Neuronal stem cell (in vitro differentiated cells): Measurements from ENCODE around the gene GPN2.
A peak's percentile ranks its signal among the peaks of the same experiment; 100 is the strongest.

ENCODE experiments used
- DNase-seq: peaks from one replicate; pipeline ENCODE4 v3.0.0-alpha.2; 2013; ENCODE audit warnings: low spot score
- H2AFZ ChIP-seq: one replicate; pipeline ENCODE4 v1.6.1; 2013; ENCODE audit warnings: mild to moderate bottlenecking, low read length, inconsistent platforms
- H2AK5ac ChIP-seq: 2 replicates; pipeline ENCODE4 v1.6.1; 2013; ENCODE audit warnings: low read depth, mild to moderate bottlenecking, inconsistent platforms, low read length, moderate library complexity, mixed read lengths
- H2BK120ac ChIP-seq: 2 replicates; pipeline ENCODE4 v1.6.1; 2013; ENCODE audit warnings: low read depth, mild to moderate bottlenecking, inconsistent platforms, low read length, moderate library complexity, mixed read lengths
- H2BK12ac ChIP-seq: one replicate; pipeline ENCODE4 v1.6.1; 2013; ENCODE audit warnings: low read length, inconsistent platforms
- H2BK15ac ChIP-seq: 2 replicates; pipeline ENCODE4 v1.6.1; 2013; ENCODE audit warnings: mild to moderate bottlenecking, low read length, inconsistent platforms, mixed read lengths
- H2BK5ac ChIP-seq: one replicate; pipeline ENCODE4 v1.6.1; 2013; ENCODE audit warnings: inconsistent platforms, mild to moderate bottlenecking, low read length, moderate library complexity
- H3K14ac ChIP-seq: one replicate; pipeline ENCODE4 v1.6.1; 2013; ENCODE audit warnings: low read length, inconsistent platforms
- H3K18ac ChIP-seq: 2 replicates; pipeline ENCODE4 v1.6.1; 2013; ENCODE audit warnings: low read length, inconsistent platforms
- H3K23ac ChIP-seq: 2 replicates; pipeline ENCODE4 v1.6.1; 2013; ENCODE audit warnings: low read depth, mild to moderate bottlenecking, mixed read lengths, low read length, inconsistent platforms; ENCODE audit not compliant: poor library complexity
- H3K27ac ChIP-seq: replicated peaks from 3 replicates; pipeline ENCODE4 v1.5.1; 2013; ENCODE audit warnings: low read length, inconsistent platforms
- H3K27me3 ChIP-seq, 3 experiments: 2 replicates each; pipeline ENCODE4 v1.6.1; 2013; ENCODE audit warnings: low read length in 3 of 3, mild to moderate bottlenecking in 2 of 3, inconsistent platforms in 1 of 3, low read depth in 1 of 3, mixed read lengths in 1 of 3, moderate library complexity in 1 of 3; ENCODE audit not compliant: control insufficient read depth in 3 of 3, insufficient read depth in 3 of 3
- H3K36me3 ChIP-seq, 2 donors: replicated peaks in 1 of 2; 2 replicates each; pipeline ENCODE4 v1.6.1; 2013; ENCODE audit warnings: low read length in 2 of 2; ENCODE audit not compliant: control insufficient read depth in 2 of 2, insufficient read depth in 2 of 2
- H3K4ac ChIP-seq: 2 replicates; pipeline ENCODE4 v1.6.1; 2013; ENCODE audit warnings: inconsistent platforms, mild to moderate bottlenecking, low read length, moderate library complexity
- H3K4me1 ChIP-seq, 2 donors: 1 replicate in 1 of 2; 2 replicates in 1 of 2; pipeline ENCODE4 v1.6.1; 2013; ENCODE audit warnings: low read length in 2 of 2, low read depth in 1 of 2; ENCODE audit not compliant: control insufficient read depth in 2 of 2, insufficient read depth in 1 of 2
- H3K4me2 ChIP-seq: one replicate; pipeline ENCODE4 v1.6.1; 2013; ENCODE audit warnings: mild to moderate bottlenecking, low read length, inconsistent platforms; ENCODE audit not compliant: insufficient read depth, poor library complexity, severe bottlenecking
- H3K4me3 ChIP-seq, 2 donors: 2 replicates each; pipeline ENCODE4 v1.5.1; 2013; ENCODE audit warnings: low read length in 2 of 2, mild to moderate bottlenecking in 2 of 2, inconsistent platforms in 1 of 2, moderate library complexity in 1 of 2
- H3K79me1 ChIP-seq: one replicate; pipeline ENCODE4 v1.6.1; 2013; ENCODE audit warnings: low read depth, mild to moderate bottlenecking, inconsistent platforms, low read length, moderate library complexity
- H3K9ac ChIP-seq: one replicate; pipeline ENCODE4 v1.6.1; 2013; ENCODE audit warnings: mild to moderate bottlenecking, low read depth, low read length, inconsistent platforms; ENCODE audit not compliant: poor library complexity
- H3K9me3 ChIP-seq, 2 donors: replicated peaks in 1 of 2; 2 replicates each; pipeline versions ENCODE3 to v1.6.1; 2013; ENCODE audit warnings: low read length in 2 of 2, mild to moderate bottlenecking in 2 of 2, inconsistent platforms in 1 of 2, low read depth in 1 of 2, mixed read lengths in 1 of 2, moderate library complexity in 1 of 2; ENCODE audit not compliant: control insufficient read depth in 2 of 2, insufficient read depth in 1 of 2
- H4K8ac ChIP-seq: one replicate; pipeline ENCODE4 v1.6.1; 2013; ENCODE audit warnings: low read depth, mild to moderate bottlenecking, inconsistent platforms, low read length, moderate library complexity
- H4K91ac ChIP-seq: one replicate; pipeline ENCODE4 v1.6.1; 2013; ENCODE audit warnings: low read length, low read depth, mild to moderate bottlenecking, inconsistent platforms; ENCODE audit not compliant: poor library complexity
- WGBS, 2 donors: extraction: QIAGEN DNeasy Blood & Tissue Kit; methylation state at CpG; one replicate each; pipeline ENCODE4 v1.1.7; 2013; ENCODE audit warnings: missing lambda C conversion rate in 2 of 2, mixed read lengths in 1 of 2; ENCODE audit not compliant: insufficient read length in 2 of 2, insufficient replicate concordance in 1 of 2; ENCODE audit errors: extremely low coverage in 2 of 2; 5-methylcytosine and 5-hydroxymethylcytosine counted together

Gene GPN2

GRCh38 chr1:26853600-26853999 lies 36.5 kb downstream of the GPN2 start:
- Histone ChIP-seq H3K14ac (no peak overlapping the region), H2BK120ac (no peak overlapping the region), H2BK15ac (no peak overlapping the region), H3K9ac (no peak overlapping the region), H4K91ac (no peak overlapping the region), H3K4ac (no peak overlapping the region), H3K18ac (no peak overlapping the region), H4K8ac (no peak overlapping the region), H3K4me1 (peaks cover 0 to 6% of the 10 kb centered on the region in 2 donors), H3K9me3 (no peaks in the 10 kb centered on the region), H3K79me1 (no peaks in the 10 kb centered on the region), H3K27me3 (no peaks in the 10 kb centered on the region), H3K4me3 (peak overlapping the region in 1 of 2 donors; percentile 13), H3K27ac (no peak overlapping the region), H2BK5ac (no peak overlapping the region), H3K36me3 (peaks cover 43 to 78% of the 10 kb centered on the region in 2 donors), H2AFZ (no peak overlapping the region), H3K4me2 (no peak overlapping the region), H2BK12ac (no peak overlapping the region), H2AK5ac (no peak overlapping the region), H3K23ac (no peak overlapping the region)
- DNase-seq, result no peak
- no CpG with 5 or more reads among the region's 10 CpGs for WGBS, 2 donors

GRCh38 chr1:26853156-26853555 lies 36.9 kb downstream of the GPN2 start:
- peak; percentile 79 for DNase-seq
- Histone ChIP-seq H3K36me3 (peaks cover 45 to 82% of the 10 kb centered on the region in 2 donors), H2AK5ac (no peak overlapping the region), H3K79me1 (no peaks in the 10 kb centered on the region), H3K9ac (no peak overlapping the region), H2BK120ac (no peak overlapping the region), H3K27ac (no peak overlapping the region), H4K91ac (no peak overlapping the region), H3K23ac (no peak overlapping the region), H3K27me3 (no peaks in the 10 kb centered on the region), H3K4me1 (peaks cover 0 to 6% of the 10 kb centered on the region in 2 donors), H2BK15ac (no peak overlapping the region), H3K18ac (no peak overlapping the region), H2BK5ac (no peak overlapping the region), H3K4ac (no peak overlapping the region), H3K4me2 (no peak overlapping the region), H3K4me3 (no peak overlapping the region), H4K8ac (no peak overlapping the region), H2BK12ac (no peak overlapping the region), H3K14ac (no peak overlapping the region), H2AFZ (no peak overlapping the region), H3K9me3 (no peaks in the 10 kb centered on the region)
- no CpG with 5 or more reads among the region's 3 CpGs for WGBS, 2 donors

GRCh38 chr1:26852701-26853100 lies 37.4 kb downstream of the GPN2 start:
- H3K9ac ChIP-seq, result no peak overlapping the region
- no peak overlapping the region for H3K18ac ChIP-seq
- H4K8ac ChIP-seq, result no peak overlapping the region
- no peak overlapping the region for H3K4me3 ChIP-seq
- H2AK5ac ChIP-seq, result no peak overlapping the region
- H3K9me3 ChIP-seq, result no peaks in the 10 kb centered on the region
- H3K79me1 ChIP-seq, result no peaks in the 10 kb centered on the region
- H2BK12ac ChIP-seq, result no peak overlapping the region
- H3K27ac ChIP-seq, result no peak overlapping the region
- no peak overlapping the region for H4K91ac ChIP-seq
- no peak overlapping the region for H2BK5ac ChIP-seq
- H2BK15ac ChIP-seq, result no peak overlapping the region
- H3K4me2 ChIP-seq, result no peak overlapping the region
- no peak overlapping the region for H2AFZ ChIP-seq
- H3K14ac ChIP-seq, result no peak overlapping the region
- no peak overlapping the region for H3K23ac ChIP-seq
- peaks cover 0 to 6% of the 10 kb centered on the region in 2 donors for H3K4me1 ChIP-seq
- no peak overlapping the region for H2BK120ac ChIP-seq
- H3K27me3 ChIP-seq, result no peaks in the 10 kb centered on the region
- no peak overlapping the region for H3K4ac ChIP-seq
- no CpG with 5 or more reads among the region's 9 CpGs for WGBS, 2 donors
- DNase-seq, result no peak
- peaks cover 46 to 87% of the 10 kb centered on the region in 2 donors for H3K36me3 ChIP-seq

- Histone ChIP-seq H3K23ac (no peak overlapping the region), H4K91ac (no peak overlapping the region), H3K18ac (no peak overlapping the region), H3K4me1 (peaks cover 0 to 2% of the 10 kb centered on the region in 2 donors), H2BK15ac (no peak overlapping the region), H3K9me3 (no peaks in the 10 kb centered on the region), H3K4ac (no peak overlapping the region), H2BK120ac (no peak overlapping the region), H2BK5ac (no peak overlapping the region), H2BK12ac (no peak overlapping the region), H3K36me3 (peaks cover 46 to 97% of the 10 kb centered on the region in 2 donors), H4K8ac (no peak overlapping the region), H3K9ac (no peak overlapping the region), H3K14ac (no peak overlapping the region), H2AFZ (no peak overlapping the region), H2AK5ac (no peak overlapping the region), H3K4me2 (no peak overlapping the region), H3K27me3 (no peaks in the 10 kb centered on the region), H3K79me1 (no peaks in the 10 kb centered on the region), H3K4me3 (no peak overlapping the region), H3K27ac (no peak overlapping the region)
- no CpG with 5 or more reads among the region's 12 CpGs for WGBS, 2 donors
- DNase-seq, result no peak
Measured at GRCh38 chr1:26851106-26851684, 38.9 kb downstream of the GPN2 start.
